CD14-positive monocyte (primary cell): ENCODE data around the gene NFE2L3. TPM values are rescaled to one million over a fixed set of nuclear protein-coding genes. Genes with fewer than 3 reads are reported as not detected.
A peak's percentile ranks its signal among the peaks of the same experiment; 100 is the strongest.
"Not testable (repeated sequence)": the region's sequence is repeated elsewhere in the genome, so short reads cannot be mapped to it uniquely, and the experiment has no call there.

ENCODE experiments used
- DNase-seq, 3 donors: peaks; one replicate each; pipeline ENCODE4 v3.0.0-alpha.2; 2011 to 2022
- H2AFZ ChIP-seq: 2 replicates; pipeline ENCODE4 v1.6.0; 2012; ENCODE audit warnings: mild to moderate bottlenecking, low read depth, low read length, inconsistent platforms; ENCODE audit not compliant: insufficient read depth, poor library complexity, severe bottlenecking
- H3K27ac ChIP-seq, 2 donors: 1 replicate in 1 of 2; 2 replicates in 1 of 2; pipeline ENCODE4 v1.5.1; 2012 to 2013; ENCODE audit warnings: low read length in 2 of 2, control low read depth in 1 of 2, inconsistent platforms in 1 of 2, low read depth in 1 of 2, mild to moderate bottlenecking in 1 of 2
- H3K27me3 ChIP-seq, 2 donors: one replicate each; pipeline versions ENCODE4 v1.6.0 to v1.6.1; 2011 to 2013; ENCODE audit warnings: low read length in 2 of 2; ENCODE audit not compliant: control insufficient read depth in 2 of 2, insufficient read depth in 2 of 2
- H3K36me3 ChIP-seq, 2 donors: replicated peaks in 1 of 2; 1 replicate in 1 of 2; 2 replicates in 1 of 2; pipeline versions ENCODE4 v1.5.1 to v1.6.1; 2012 to 2013; ENCODE audit warnings: low read length in 2 of 2, control low read depth in 1 of 2, inconsistent platforms in 1 of 2, mild to moderate bottlenecking in 1 of 2; ENCODE audit not compliant: insufficient read depth in 2 of 2, control insufficient read depth in 1 of 2
- H3K4me1 ChIP-seq, 2 donors: 1 replicate in 1 of 2; 2 replicates in 1 of 2; pipeline versions ENCODE4 v1.5.1 to v1.6.1; 2012 to 2013; ENCODE audit warnings: low read length in 2 of 2, control low read depth in 1 of 2, inconsistent platforms in 1 of 2, mild to moderate bottlenecking in 1 of 2, moderate library complexity in 1 of 2; ENCODE audit not compliant: insufficient read depth in 2 of 2, control insufficient read depth in 1 of 2
- H3K4me2 ChIP-seq: replicated peaks from 2 replicates; pipeline ENCODE3; 2012; ENCODE audit warnings: low read length, moderate library complexity, mild to moderate bottlenecking; ENCODE audit not compliant: poor library complexity, severe bottlenecking; ENCODE audit errors: extremely low read depth
- H3K4me3 ChIP-seq, 3 experiments: fragments of 200-600 bp in 1 of 3; sonication (generic) in 1 of 3; replicated peaks in 1 of 3; 1 replicate in 2 of 3; 2 replicates in 1 of 3; pipeline ENCODE4 v1.5.1; 2011 to 2013; ENCODE audit warnings: low read length in 3 of 3, mild to moderate bottlenecking in 3 of 3, control low read depth in 2 of 3, low read depth in 2 of 3, inconsistent platforms in 1 of 3, moderate library complexity in 1 of 3
- H3K79me2 ChIP-seq: 2 replicates; pipeline ENCODE4 v1.6.0; 2012; ENCODE audit warnings: mild to moderate bottlenecking, control low read depth, inconsistent platforms, low read length, moderate library complexity; ENCODE audit not compliant: insufficient read depth
- H3K9ac ChIP-seq: 2 replicates; pipeline ENCODE4 v1.6.0; 2017; ENCODE audit warnings: low read length, mild to moderate bottlenecking; ENCODE audit not compliant: insufficient read depth, poor library complexity, severe bottlenecking
- H3K9me3 ChIP-seq, 2 donors: replicated peaks in 1 of 2; 1 replicate in 1 of 2; 2 replicates in 1 of 2; pipeline versions ENCODE4 v1.5.1 to v1.6.1; 2012 to 2013; ENCODE audit warnings: low read length in 2 of 2, control low read depth in 1 of 2; ENCODE audit not compliant: control insufficient read depth in 1 of 2, insufficient read depth in 1 of 2
- H4K20me1 ChIP-seq: 2 replicates; pipeline ENCODE4 v1.6.0; 2012; ENCODE audit warnings: mild to moderate bottlenecking, low read length, control low read depth, moderate library complexity; ENCODE audit not compliant: insufficient read depth
- H3K27ac Mint-ChIP-seq, 7 donors: one replicate each; pipeline ENCODE4 v1.8.0; 2020; ENCODE audit warnings: mild to moderate bottlenecking in 7 of 7, mixed read lengths in 7 of 7, moderate library complexity in 6 of 7, inconsistent platforms in 2 of 7
- H3K27me3 Mint-ChIP-seq, 3 donors: one replicate each; pipeline ENCODE4 v1.8.0; 2021 to 2022; ENCODE audit warnings: low read depth in 3 of 3, mild to moderate bottlenecking in 3 of 3, mixed read lengths in 3 of 3, moderate library complexity in 3 of 3, inconsistent platforms in 1 of 3
- H3K36me3 Mint-ChIP-seq, 2 donors: one replicate each; pipeline ENCODE4 v1.8.0; 2020; ENCODE audit warnings: mixed read lengths in 2 of 2, inconsistent platforms in 1 of 2, mild to moderate bottlenecking in 1 of 2
- H3K4me1 Mint-ChIP-seq: one replicate; pipeline ENCODE4 v1.8.0; 2020; ENCODE audit warnings: mild to moderate bottlenecking, mixed read lengths
- H3K4me3 Mint-ChIP-seq, 2 donors: one replicate each; pipeline ENCODE4 v1.8.0; 2020; ENCODE audit warnings: mild to moderate bottlenecking in 2 of 2, mixed read lengths in 2 of 2, moderate library complexity in 1 of 2
- H3K9me3 Mint-ChIP-seq, 7 donors: one replicate each; pipeline ENCODE4 v1.8.0; 2020 to 2022; ENCODE audit warnings: mixed read lengths in 7 of 7, mild to moderate bottlenecking in 6 of 7, moderate library complexity in 6 of 7, inconsistent platforms in 2 of 7
- CTCF ChIP-seq: fragments of 200-600 bp; IDR thresholded peaks from one replicate; pipeline ENCODE4 v1.8.0; 2022; ENCODE audit warnings: antibody characterized with exemption, mild to moderate bottlenecking
- WGBS: methylation state at CpG from one replicate; pipeline ENCODE4 v1.1.5; 2013; ENCODE audit warnings: missing lambda C conversion rate; ENCODE audit not compliant: insufficient coverage; 5-methylcytosine and 5-hydroxymethylcytosine counted together
- intact Hi-C, 2 donors: fragments of 100-400 bp; cut with micrococcal nuclease; formaldehyde crosslinking; loops; one replicate each; pipeline versions ENCODE4 v1.15.0 to v1.15.1; 2023
- polyA plus RNA-seq, 3 donors: library from polyadenylated mRNA; depleted of rRNA in 1 of 3; unstranded in 2 of 3; stranded (reverse) in 1 of 3; fragments of 300-500 nt in 2 of 3; fragments of >200 nt in 1 of 3; fragmentation: Illumina TruSeq in 2 of 3; gene quantifications; 1 replicate in 2 of 3; 2 replicates in 1 of 3; pipeline ENCODE4 v1.2.3, GENCODE V29; 2012 to 2021

Gene NFE2L3
- polyA plus RNA-seq, 3 donors = 4.4 to 17.2 (median 10.6) TPM

GRCh38 chr7:26183545-26184280 lies 31.7 kb downstream of the NFE2L3 start:
- intact Hi-C loops = no loop called here
- Mint-ChIP-seq H3K9me3 (no peaks in the 10 kb centered on the region), H3K27me3 (peaks cover 0 to 2% (median 0%) of the 10 kb centered on the region in 3 donors), H3K36me3 (peaks cover 0 to 15% of the 10 kb centered on the region in 2 donors), H3K4me3 (no peak overlapping the region), H3K4me1 (peaks cover 25% of the 10 kb centered on the region), H3K27ac (peak overlapping the region in 1 of 7 donors; percentile 60)
- WGBS = 80% methylated on average over 1 of the region's 4 CpGs
- H3K79me2 ChIP-seq = peaks cover 5% of the 10 kb centered on the region
- H3K4me2 ChIP-seq = no peak overlapping the region
- no peak overlapping the region for H3K27ac ChIP-seq
- TF ChIP-seq CTCF = no peak
- H3K36me3 ChIP-seq = peaks cover under 1 to 6% of the 10 kb centered on the region in 2 donors
- no peak for DNase-seq
- H3K9ac ChIP-seq = no peak overlapping the region
- no peaks in the 10 kb centered on the region for H3K27me3 ChIP-seq
- no peaks in the 10 kb centered on the region for H3K4me1 ChIP-seq
- no peak overlapping the region for H3K4me3 ChIP-seq
- H3K9me3 ChIP-seq = no peaks in the 10 kb centered on the region
- H4K20me1 ChIP-seq = peaks cover 83% of the 10 kb centered on the region
- H2AFZ ChIP-seq = no peak overlapping the region

DNA sequence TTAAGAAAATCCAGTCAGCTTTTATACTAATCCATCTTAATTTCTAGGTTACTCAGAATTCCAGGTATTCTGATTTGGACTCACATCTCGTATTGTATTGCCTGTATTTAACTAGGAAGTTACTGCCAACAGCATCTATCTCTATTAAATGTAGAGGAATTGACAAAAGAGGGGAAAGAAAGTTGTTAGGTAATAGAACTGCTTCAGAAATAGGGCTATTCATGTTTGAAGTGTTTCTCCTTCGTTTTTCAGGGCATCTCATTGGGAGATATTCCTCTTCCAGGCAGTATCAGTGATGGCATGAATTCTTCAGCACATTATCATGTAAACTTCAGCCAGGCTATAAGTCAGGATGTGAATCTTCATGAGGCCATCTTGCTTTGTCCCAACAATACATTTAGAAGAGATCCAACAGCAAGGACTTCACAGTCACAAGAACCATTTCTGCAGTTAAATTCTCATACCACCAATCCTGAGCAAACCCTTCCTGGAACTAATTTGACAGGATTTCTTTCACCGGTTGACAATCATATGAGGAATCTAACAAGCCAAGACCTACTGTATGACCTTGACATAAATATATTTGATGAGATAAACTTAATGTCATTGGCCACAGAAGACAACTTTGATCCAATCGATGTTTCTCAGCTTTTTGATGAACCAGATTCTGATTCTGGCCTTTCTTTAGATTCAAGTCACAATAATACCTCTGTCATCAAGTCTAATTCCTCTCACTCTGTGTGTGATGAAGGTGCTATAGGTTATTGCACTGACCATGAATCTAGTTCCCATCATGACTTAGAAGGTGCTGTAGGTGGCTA lies 32.5 kb downstream of the NFE2L3 start:
- H3K79me2 ChIP-seq, H3K9me3 Mint-ChIP-seq, H3K9ac ChIP-seq, H3K27me3 Mint-ChIP-seq, H3K4me3 Mint-ChIP-seq, DNase-seq, H3K4me1 ChIP-seq, H3K27ac ChIP-seq, H2AFZ ChIP-seq, intact Hi-C loops, H3K4me2 ChIP-seq, H3K9me3 ChIP-seq, H3K27me3 ChIP-seq, H3K4me3 ChIP-seq: not testable (repeated sequence)
- WGBS = no CpG with 5 or more reads among the region's 4 CpGs
- peaks cover 91% of the 10 kb centered on the region for H4K20me1 ChIP-seq
- Mint-ChIP-seq H3K4me1 (peaks cover 29% of the 10 kb centered on the region), H3K27ac (peak overlapping the region in 2 of 7 donors; percentile 33 to 57), H3K36me3 (peaks cover 6 to 23% of the 10 kb centered on the region in 2 donors)
- peaks cover 8 to 14% of the 10 kb centered on the region in 2 donors for H3K36me3 ChIP-seq
